HepG2 (cell line): ENCODE results near the gene ZNF526. TPM values are rescaled to one million over a fixed set of nuclear protein-coding genes. Genes with fewer than 3 reads are reported as not detected.

Source experiments
- AKAP8 ChIP-seq: sonication (generic); formaldehyde crosslinking; IDR thresholded peaks from 2 replicates; pipeline ENCODE4 v1.5.1; 2020; ENCODE audit warnings: mild to moderate bottlenecking, missing genetic modification reagents
- HDAC1 ChIP-seq: sonication (generic); formaldehyde crosslinking; IDR thresholded peaks from 2 replicates; pipeline ENCODE4 v1.5.1; 2020; ENCODE audit warnings: mild to moderate bottlenecking, missing genetic modification reagents
- IRF9 ChIP-seq: sonication (generic); formaldehyde crosslinking; IDR thresholded peaks from 2 replicates; pipeline ENCODE4 v1.8.0; 2022; ENCODE audit warnings: missing genetic modification reagents, mild to moderate bottlenecking, borderline replicate concordance
- MEF2D ChIP-seq: sonication (generic); formaldehyde crosslinking; IDR thresholded peaks from 2 replicates; pipeline ENCODE4 v1.5.1; 2020; ENCODE audit warnings: mild to moderate bottlenecking, missing genetic modification reagents
- MXD3 ChIP-seq: IDR thresholded peaks from 2 replicates; pipeline ENCODE4 v1.6.1; 2016; ENCODE audit warnings: mild to moderate bottlenecking, missing biosample characterization, missing genetic modification reagents
- NFRKB ChIP-seq: fragments of 450-650 bp; IDR thresholded peaks from 2 replicates; pipeline ENCODE4 v1.6.1; 2017
- NONO ChIP-seq, 2 experiments: fragments of 450-650 bp in 1 of 2; sonication (generic) in 1 of 2; formaldehyde crosslinking in 1 of 2; IDR thresholded peaks in 1 of 2; conservative IDR thresholded peaks in 1 of 2; 2 replicates each; pipeline versions ENCODE4 v1.6.1 to v1.8.0; 2017 to 2022; ENCODE audit warnings: mild to moderate bottlenecking in 1 of 2, missing genetic modification reagents in 1 of 2, moderate library complexity in 1 of 2
- NR3C1 ChIP-seq: sonication (generic); formaldehyde crosslinking; IDR thresholded peaks from 2 replicates; pipeline ENCODE4 v1.4.0; 2020; ENCODE audit warnings: missing genetic modification reagents
- POLR2A ChIP-seq, 2 experiments: IDR thresholded peaks; 2 replicates each; pipeline ENCODE4 v1.6.1; 2011; ENCODE audit warnings: low read depth in 2 of 2, low read length in 2 of 2, mild to moderate bottlenecking in 1 of 2, moderate library complexity in 1 of 2; ENCODE audit not compliant: insufficient read depth in 1 of 2
- SIX4 ChIP-seq: sonication (generic); formaldehyde crosslinking; IDR thresholded peaks from 2 replicates; pipeline ENCODE4 v1.4.0; 2020; ENCODE audit warnings: missing genetic modification reagents
- ZFP36 ChIP-seq: fragments of 150-350 bp; IDR thresholded peaks from 2 replicates; pipeline ENCODE4 v1.6.1; 2018; ENCODE audit warnings: borderline replicate concordance, low read length, low read depth; ENCODE audit not compliant: partially characterized antibody
- ZNF136 ChIP-seq: sonication (generic); formaldehyde crosslinking; IDR thresholded peaks from 2 replicates; pipeline ENCODE4 v1.8.1; 2022; ENCODE audit warnings: low read depth, mild to moderate bottlenecking, moderate library complexity, missing genetic modification reagents
- ZNF207 ChIP-seq: fragments of 450-650 bp; IDR thresholded peaks from 2 replicates; pipeline ENCODE4 v1.6.1; 2016; ENCODE audit warnings: antibody characterized with exemption, borderline replicate concordance
- ZNF382 ChIP-seq: sonication (generic); formaldehyde crosslinking; IDR thresholded peaks from 2 replicates; pipeline ENCODE4 v1.5.0; 2020; ENCODE audit warnings: missing genetic modification reagents, mild to moderate bottlenecking, borderline replicate concordance
- ZNF432 ChIP-seq: sonication (generic); formaldehyde crosslinking; IDR thresholded peaks from 2 replicates; pipeline ENCODE4 v1.5.0; 2020; ENCODE audit warnings: missing genetic modification reagents, mild to moderate bottlenecking, borderline replicate concordance
- ZSCAN9 ChIP-seq: IDR thresholded peaks from 2 replicates; pipeline ENCODE4 v1.6.1; 2016; ENCODE audit warnings: borderline replicate concordance
- polyA plus RNA-seq, 8 experiments: library from polyadenylated mRNA; depleted of rRNA in 3 of 8; stranded (reverse) in 7 of 8; unstranded in 1 of 8; fragments of >200 nt; fragmentation: Illumina TruSeq in 4 of 8; extraction: Trizol in 4 of 8; gene quantifications; 2 replicates each; pipeline versions ENCODE4 v1.2.1 to v1.2.3, GENCODE V29; 2011 to 2016; ENCODE audit warnings: low read depth in 4 of 8, missing spikeins in 1 of 8, mixed read lengths in 1 of 8; ENCODE audit not compliant: insufficient read depth in 1 of 8
- total RNA-seq, 5 experiments: library from RNA; depleted of rRNA; stranded (reverse); fragments of >200 nt; fragmentation: Illumina TruSeq; extraction: Trizol; gene quantifications; 2 replicates each; pipeline ENCODE4 v1.2.3, GENCODE V29; 2016; ENCODE audit warnings: low read depth in 1 of 5
- TF ChIP-seq, protein P1 (sequence below): sonication (generic); formaldehyde crosslinking; IDR thresholded peaks from 2 replicates; pipeline ENCODE4 v1.4.0; 2020; ENCODE audit warnings: mild to moderate bottlenecking, low read depth, missing genetic modification reagents

ZNF526 gene
- total and polyA plus RNA-seq, 2 of the 13 experiments (the other 11 are each of a cell fraction or from before 2014, with no cell fraction given), result 3.3 to 8.4 TPM

GRCh38 chr19:42196011-42197001 lies 23.8 kb upstream of the ZNF526 start (continued):
- TF ChIP-seq, protein P1, sequence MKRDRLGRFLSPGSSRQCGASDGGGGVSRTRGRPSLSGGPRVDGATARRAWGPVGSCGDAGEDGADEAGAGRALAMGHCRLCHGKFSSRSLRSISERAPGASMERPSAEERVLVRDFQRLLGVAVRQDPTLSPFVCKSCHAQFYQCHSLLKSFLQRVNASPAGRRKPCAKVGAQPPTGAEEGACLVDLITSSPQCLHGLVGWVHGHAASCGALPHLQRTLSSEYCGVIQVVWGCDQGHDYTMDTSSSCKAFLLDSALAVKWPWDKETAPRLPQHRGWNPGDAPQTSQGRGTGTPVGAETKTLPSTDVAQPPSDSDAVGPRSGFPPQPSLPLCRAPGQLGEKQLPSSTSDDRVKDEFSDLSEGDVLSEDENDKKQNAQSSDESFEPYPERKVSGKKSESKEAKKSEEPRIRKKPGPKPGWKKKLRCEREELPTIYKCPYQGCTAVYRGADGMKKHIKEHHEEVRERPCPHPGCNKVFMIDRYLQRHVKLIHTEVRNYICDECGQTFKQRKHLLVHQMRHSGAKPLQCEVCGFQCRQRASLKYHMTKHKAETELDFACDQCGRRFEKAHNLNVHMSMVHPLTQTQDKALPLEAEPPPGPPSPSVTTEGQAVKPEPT (CRISPR knock-in tag), result no peak
- TF ChIP-seq NR3C1, result no peak
- TF ChIP-seq ZSCAN9 (CRISPR knock-in tag), result no peak
- TF ChIP-seq ZNF136 (CRISPR knock-in tag), result no peak
- no peak for TF ChIP-seq ZFP36
- TF ChIP-seq ZNF382, result no peak
- no peak for TF ChIP-seq ZNF207
- TF ChIP-seq NFRKB, result no peak
- no peak for TF ChIP-seq HDAC1
- TF ChIP-seq IRF9 (CRISPR knock-in tag), result no peak
- TF ChIP-seq ZNF432 (CRISPR knock-in tag), result no peak
- no peak for TF ChIP-seq MEF2D (CRISPR knock-in tag)
- TF ChIP-seq AKAP8, result 0 out of 2 replicates have a peak, but pooled peaks have one; percentile 41
- TF ChIP-seq MXD3, result no peak
- no peak for TF ChIP-seq SIX4
- TF ChIP-seq NONO (IDR thresholded peaks at IDR 0.05), result no peak
- no peak for TF ChIP-seq NONO (CRISPR knock-in tag; conservative IDR thresholded peaks at IDR 0.05)
- 0 out of 4 replicates have a peak, but pooled peaks of 1 of the 2 experiments have one; percentile 8 for TF ChIP-seq POLR2A (IDR thresholded peaks at IDR 0.05; ENCODE audit: insufficient read depth in 1 of 2, low read depth in 2 of 2, low read length in 2 of 2)
